HepG2 (cell line): ENCODE measurements around the gene PHF13. TPM values are rescaled to one million over a fixed set of nuclear protein-coding genes. Genes with fewer than 3 reads are reported as not detected.
A peak's percentile ranks its signal among the peaks of the same experiment; 100 is the strongest.

Experiments used
- ATAC-seq: fragments of 200-7000 bp; cut with Tn5 transposase; 3 replicates; pipeline ENCODE4 v1.9.1; 2020; ENCODE audit warnings: mild to moderate bottlenecking, moderate library complexity
- Bru-seq: library from RNA; stranded (reverse); fragments of 400-500 nt; gene quantifications from one replicate; lab custom pipeline; 2021; lab: Mats Ljungman, UMichigan
- BruChase-seq, 2 experiments: library from RNA; stranded (reverse); fragments of 400-500 nt; gene quantifications; one replicate each; lab custom pipeline; 2021; lab: Mats Ljungman, UMichigan
- BruUV-seq: library from RNA; stranded (reverse); fragments of 400-500 nt; replicated peaks from 2 replicates; lab custom pipeline; 2021; lab: Mats Ljungman, UMichigan
- CTCF ChIA-PET: fragments of 300-600 bp; formaldehyde crosslinking; extraction: SDS; loops from one replicate; lab custom pipeline; 2021; ENCODE audit warnings: low total read pairs, inconsistent platforms, low intra/inter-chr PET ratio; lab: Yijun Ruan, JAX
- POLR2A ChIA-PET: fragments of 350-600 bp; sonication (Branson Sonifier 250); formaldehyde crosslinking; loops from one replicate; lab custom pipeline; 2020; ENCODE audit warnings: antibody characterized with exemption, inconsistent platforms; lab: Yijun Ruan, JAX
- DNase-seq: peaks from one replicate; pipeline ENCODE4 v3.0.0-alpha.2; 2015; ENCODE audit warnings: low spot score
- FAIRE-seq: peaks from 3 replicates; lab custom pipeline; 2011; peaks lifted over from hg19 to GRCh38; lab: Jason Lieb, UNC
- H2AFZ ChIP-seq: one replicate; pipeline ENCODE4 v1.6.1; 2011; ENCODE audit warnings: low read length, inconsistent platforms
- H3K27ac ChIP-seq: fragments of 300-600 bp; 3 replicates; pipeline ENCODE4 v1.8.0; 2011; ENCODE audit warnings: mixed run types, mild to moderate bottlenecking, mixed read lengths, low read length, inconsistent platforms; ENCODE audit not compliant: insufficient read depth; ENCODE audit errors: extremely low read length
- H3K27me3 ChIP-seq, 2 experiments: fragments of 200-600 bp in 1 of 2; 2 replicates in 1 of 2; 3 replicates in 1 of 2; pipeline versions ENCODE4 v1.6.0 to v1.8.0; 2011; ENCODE audit warnings: low read length in 2 of 2, mild to moderate bottlenecking in 2 of 2, moderate library complexity in 2 of 2, inconsistent platforms in 1 of 2; ENCODE audit not compliant: insufficient read depth in 2 of 2, control insufficient read depth in 1 of 2
- H3K36me3 ChIP-seq, 2 experiments: fragments of 200-600 bp in 1 of 2; replicated peaks in 1 of 2; 2 replicates in 1 of 2; 3 replicates in 1 of 2; pipeline versions ENCODE4 v1.5.1 to v1.8.0; 2011; ENCODE audit warnings: low read length in 2 of 2, inconsistent platforms in 1 of 2; ENCODE audit not compliant: insufficient read depth in 2 of 2, control insufficient read depth in 1 of 2
- H3K4me1 ChIP-seq: 2 replicates; pipeline ENCODE4 v1.5.1; 2012; ENCODE audit warnings: low read length, inconsistent platforms; ENCODE audit not compliant: insufficient read depth
- H3K4me2 ChIP-seq: 2 replicates; pipeline ENCODE4 v1.6.0; 2011; ENCODE audit warnings: low read depth, low read length, inconsistent platforms
- H3K4me3 ChIP-seq, 3 experiments: fragments of 200-600 bp in 1 of 3; sonication (generic), shearing (Covaris generic) in 1 of 3; replicated peaks in 1 of 3; 2 replicates each; pipeline ENCODE4 v1.5.1; 2011 to 2016; ENCODE audit warnings: low read length in 3 of 3, inconsistent platforms in 2 of 3, low read depth in 2 of 3, mild to moderate bottlenecking in 2 of 3, control low read depth in 1 of 3, mixed read lengths in 1 of 3; ENCODE audit not compliant: insufficient read depth in 1 of 3
- H3K79me2 ChIP-seq: one replicate; pipeline ENCODE4 v1.6.1; 2011; ENCODE audit warnings: low read length, inconsistent platforms; ENCODE audit not compliant: insufficient read depth
- H3K9ac ChIP-seq: 2 replicates; pipeline ENCODE4 v1.6.0; 2011; ENCODE audit warnings: mild to moderate bottlenecking, low read depth, low read length, inconsistent platforms; ENCODE audit not compliant: insufficient read depth
- H3K9me3 ChIP-seq: 2 replicates; pipeline ENCODE4 v1.5.1; 2012; ENCODE audit warnings: mild to moderate bottlenecking, low read length
- H4K20me1 ChIP-seq: 2 replicates; pipeline ENCODE4 v1.6.0; 2011; ENCODE audit warnings: inconsistent platforms, mild to moderate bottlenecking, low read length, moderate library complexity; ENCODE audit not compliant: insufficient read depth
- BATF2 ChIP-seq: sonication (generic); formaldehyde crosslinking; IDR thresholded peaks from 2 replicates; pipeline ENCODE4 v1.8.0; 2022; ENCODE audit warnings: mild to moderate bottlenecking, missing genetic modification reagents, moderate library complexity
- CBX2 ChIP-seq, 2 experiments: fragments of 200-600 bp in 1 of 2; sonication (generic); formaldehyde crosslinking in 1 of 2; IDR thresholded peaks; 2 replicates each; pipeline versions ENCODE4 v1.7.0 to v1.8.1; 2018 to 2022; ENCODE audit warnings: low read depth in 2 of 2, low read length in 1 of 2, mild to moderate bottlenecking in 1 of 2, missing genetic modification reagents in 1 of 2
- CENPT ChIP-seq: sonication (generic); formaldehyde crosslinking; IDR thresholded peaks from 2 replicates; pipeline ENCODE4 v1.8.0; 2022; ENCODE audit warnings: low read depth, mild to moderate bottlenecking, moderate library complexity, missing genetic modification reagents
- E2F1 ChIP-seq: sonication (generic); formaldehyde crosslinking; IDR thresholded peaks from 2 replicates; pipeline ENCODE4 v1.5.0; 2020; ENCODE audit warnings: missing genetic modification reagents
- PITX1 ChIP-seq: sonication (generic); formaldehyde crosslinking; IDR thresholded peaks from 2 replicates; pipeline ENCODE4 v1.5.1; 2020; ENCODE audit warnings: mild to moderate bottlenecking, missing genetic modification reagents
- PRDM15 ChIP-seq: sonication (generic); formaldehyde crosslinking; IDR thresholded peaks from 2 replicates; pipeline ENCODE4 v1.4.0; 2020; ENCODE audit warnings: missing genetic modification reagents
- SMAD1 ChIP-seq: sonication (generic); formaldehyde crosslinking; IDR thresholded peaks from 2 replicates; pipeline ENCODE4 v1.4.0; 2020; ENCODE audit warnings: missing genetic modification reagents, low read depth, mild to moderate bottlenecking, borderline replicate concordance
- SMYD3 ChIP-seq: sonication (generic); formaldehyde crosslinking; IDR thresholded peaks from 2 replicates; pipeline ENCODE4 v1.8.1; 2023; ENCODE audit warnings: mild to moderate bottlenecking, missing genetic modification reagents
- U2AF1 ChIP-seq: fragments of 200-400 bp; formaldehyde crosslinking; optimal IDR thresholded peaks from 2 replicates; pipeline ENCODE3; 2017; ENCODE audit warnings: mild to moderate bottlenecking, low read depth, low read length
- ZNF619 ChIP-seq: sonication (generic); formaldehyde crosslinking; IDR thresholded peaks from 2 replicates; pipeline ENCODE4 v1.4.0; 2020; ENCODE audit warnings: mild to moderate bottlenecking, missing genetic modification reagents
- WGBS: methylation state at CpG from one replicate; pipeline ENCODE4 v1.1.6; 2017; ENCODE audit warnings: low lambda C conversion rate; 5-methylcytosine and 5-hydroxymethylcytosine counted together
- in situ Hi-C: cut with HindIII; loops from 2 replicates; pipeline ENCODE4 v1.10.0; 2017; ENCODE audit warnings: low pct_unique_long_range_greater_than_20kb; ENCODE audit not compliant: extremely low pct_ligation_motif_present
- intact Hi-C: fragments of 100-400 bp; cut with micrococcal nuclease; formaldehyde crosslinking; loops from one replicate; pipeline ENCODE4 v1.10.0; 2022; ENCODE audit not compliant: unreplicated experiment
- long read RNA-seq, 2 experiments: library from RNA in 1 of 2; library from polyadenylated mRNA in 1 of 2; stranded (forward) in 1 of 2; unstranded in 1 of 2; transcript quantifications; one replicate each; pipeline ENCODE4 v2.0.0, GENCODE V29; 2019 to 2022
- polyA minus RNA-seq, 3 experiments: library from RNA; depleted of rRNA, polyadenylated mRNA; stranded (reverse); fragments of >200 nt; gene quantifications; 2 replicates each; pipeline ENCODE4 v1.2.3, GENCODE V29; 2011; ENCODE audit warnings: low replicate concordance in 1 of 3
- polyA plus RNA-seq, 8 experiments: library from polyadenylated mRNA; depleted of rRNA in 3 of 8; stranded (reverse) in 7 of 8; unstranded in 1 of 8; fragments of >200 nt; fragmentation: Illumina TruSeq in 4 of 8; extraction: Trizol in 4 of 8; gene quantifications; 2 replicates each; pipeline versions ENCODE4 v1.2.1 to v1.2.3, GENCODE V29; 2011 to 2016; ENCODE audit warnings: low read depth in 4 of 8, missing spikeins in 1 of 8, mixed read lengths in 1 of 8; ENCODE audit not compliant: insufficient read depth in 1 of 8
- total RNA-seq, 5 experiments: library from RNA; depleted of rRNA; stranded (reverse); fragments of >200 nt; fragmentation: Illumina TruSeq; extraction: Trizol; gene quantifications; 2 replicates each; pipeline ENCODE4 v1.2.3, GENCODE V29; 2016; ENCODE audit warnings: low read depth in 1 of 5

PHF13 gene
- total RNA-seq (2016; rRNA removed; fragmentation: Illumina TruSeq; extraction: Trizol) (7.4 and 8.4 TPM in 2 replicates), polyA plus RNA-seq (2011; rRNA removed) (4.7 and 6.1 TPM in 2 replicates), polyA minus RNA-seq (2011; rRNA and poly(A)+ RNA removed; ENCODE audit: low replicate concordance) (2.6 and 5.3 TPM in 2 replicates), Bru-seq, nascent RNA (percentile 67 among the genes with signal in this experiment), BruChase-seq, experiment 1, labeled RNA remaining after a 6-hour chase (percentile 80 among the genes with signal in this experiment), BruChase-seq, experiment 2, labeled RNA remaining after a 2-hour chase (percentile 90 among the genes with signal in this experiment)
- total RNA-seq (2016; cell fraction: cytosol; rRNA removed; fragmentation: Illumina TruSeq; extraction: Trizol; ENCODE audit: low read depth), result 1.8 TPM in 2 replicates
- 7.7 and 8.2 TPM in 2 replicates for total RNA-seq (2016; cell fraction: insoluble cytoplasmic fraction; rRNA removed; fragmentation: Illumina TruSeq; extraction: Trizol)
- total RNA-seq (2016; cell fraction: membrane; rRNA removed; fragmentation: Illumina TruSeq; extraction: Trizol), result 5.3 and 5.8 TPM in 2 replicates
- total RNA-seq (2016; cell fraction: nucleus; rRNA removed; fragmentation: Illumina TruSeq; extraction: Trizol), result 8.5 and 10.6 TPM in 2 replicates
- polyA plus RNA-seq (2011; cell fraction: cytosol; rRNA removed), result 3.7 and 4.9 TPM in 2 replicates
- polyA plus RNA-seq (2011; cell fraction: nucleus; rRNA removed), result 9.9 and 12.6 TPM in 2 replicates
- polyA plus RNA-seq (2012), result 15.6 and 16.1 TPM in 2 replicates
- polyA plus RNA-seq (2016; cell fraction: cytosol; fragmentation: Illumina TruSeq; extraction: Trizol; ENCODE audit: low read depth), result 0.83 and 0.97 TPM in 2 replicates
- 9.5 and 10.6 TPM in 2 replicates for polyA plus RNA-seq (2016; cell fraction: insoluble cytoplasmic fraction; fragmentation: Illumina TruSeq; extraction: Trizol; ENCODE audit: low read depth)
- polyA plus RNA-seq (2016; cell fraction: membrane; fragmentation: Illumina TruSeq; extraction: Trizol; ENCODE audit: low read depth), result 2.9 and 3.0 TPM in 2 replicates
- 19.2 and 19.9 TPM in 2 replicates for polyA plus RNA-seq (2016; cell fraction: nucleus; fragmentation: Illumina TruSeq; extraction: Trizol; ENCODE audit: insufficient read depth, low read depth)
- 4.9 and 7.5 TPM in 2 replicates for polyA minus RNA-seq (2011; cell fraction: cytosol; rRNA and poly(A)+ RNA removed)
- 4.2 and 4.7 TPM in 2 replicates for polyA minus RNA-seq (2011; cell fraction: nucleus; rRNA and poly(A)+ RNA removed)
- long read RNA-seq, experiment 1, partial matches to known transcripts, result 2 of 4 reads
- long read RNA-seq, experiment 1, other reads (novel, unspliced or antisense), result 1 of 4 reads
- long read RNA-seq, experiment 2, transcript PHF13-201 (4 exons, 3,681 nt), result major isoform, 13 of 37 reads
- long read RNA-seq, experiment 2, partial matches to known transcripts, result 1 of 37 reads
- long read RNA-seq, experiment 2, other reads (novel, unspliced or antisense), result 23 of 37 reads

GRCh38 chr1:6613361-6614018, at the start of gene PHF13:
TSS of gene PHF13 (plus strand) at chr1:6613731. CDS start at chr1:6614067, 336 bp downstream.
- Histone ChIP-seq H3K4me3 (peak within 1 kb of the TSS; percentile 84 to 97 (median 92)), H3K4me2 (peak within 1 kb of the TSS; percentile 87), H3K36me3 (peaks cover 0 to 19% of the 10 kb centered on the region in 2 experiments; a peak in 2 of 5 replicates), H4K20me1 (no peaks in the 10 kb centered on the region; the same call in 1 of the 2 replicates), H3K4me1 (peaks cover 46% of the 10 kb centered on the region), H3K9ac (peak within 1 kb of the TSS; percentile 80), H3K9me3 (no peaks in the 10 kb centered on the region), H3K27ac (peak within 1 kb of the TSS; percentile 87), H3K79me2 (peaks cover 27% of the 10 kb centered on the region), H2AFZ (no peak within 1 kb of the TSS), H3K27me3 (no peaks in the 10 kb centered on the region; a peak in 1 of 5 replicates)
- POLR2A ChIA-PET, result interaction anchor here (5.6 kb wide), 1 partner anchor 12 kb away, joined by 60 read pairs; the partner anchor contains the start of gene KLHL21
- DNase-seq (peak; percentile 97), FAIRE-seq (peak; percentile 36), ATAC-seq (peak; percentile 92)
- CTCF ChIA-PET, result no interaction called here
- BruUV-seq, result no TSS peak
- 0% methylated on average over 7 of the region's 84 CpGs for WGBS
- intact Hi-C loops, result loop anchor here (1.0 kb wide), 1 partner anchor 9 kb away; no protein-coding TSS in a partner anchor
- in situ Hi-C loops, result no loop called here
- TF ChIP-seq PRDM15 (CRISPR knock-in tag) (no peak), SMAD1 (CRISPR knock-in tag) (no peak), CBX2 (IDR thresholded peaks at IDR 0.05; ENCODE audit: low read depth, low read length) (no peak), CBX2 (CRISPR knock-in tag; IDR thresholded peaks at IDR 0.05; ENCODE audit: low read depth) (no peak), ZNF619 (CRISPR knock-in tag) (no peak), E2F1 (peak; percentile 86), BATF2 (CRISPR knock-in tag) (no peak), U2AF1 (no peak), CENPT (CRISPR knock-in tag) (no peak), SMYD3 (no peak), PITX1 (CRISPR knock-in tag) (peak; percentile 43; the same call in 1 of the 2 replicates)
